Forelimb muscle (tissue), 1 donor: ENCODE measurements around the gene ATP10A. TPM values are rescaled to one million over a fixed set of nuclear protein-coding genes. Genes with fewer than 3 reads are reported as not detected.
A peak's percentile ranks its signal among the peaks of the same experiment; 100 is the strongest.
"Not testable (repeated sequence)": the region's sequence is repeated elsewhere in the genome, so short reads cannot be mapped to it uniquely, and the experiment has no call there.

Experiments
- DNase-seq: peaks from one replicate; pipeline ENCODE4 v3.0.0-alpha.2; 2013; ENCODE audit warnings: low read depth
- polyA plus RNA-seq: library from polyadenylated mRNA; unstranded; fragments of 120-200 nt; gene quantifications from one replicate; pipeline ENCODE4 v1.2.1, GENCODE V29; 2013; ENCODE audit not compliant: insufficient read length

Gene ATP10A
- polyA plus RNA-seq, 1 donor = 2.9 TPM

- DNase-seq = not testable (repeated sequence)
Measured at GRCh38 chr15:25856059-25856458, 7.1 kb downstream of the ATP10A start.

- no peak for DNase-seq
Measured at GRCh38 chr15:25852661-25853524, 10.2 kb downstream of the ATP10A start.

DNA sequence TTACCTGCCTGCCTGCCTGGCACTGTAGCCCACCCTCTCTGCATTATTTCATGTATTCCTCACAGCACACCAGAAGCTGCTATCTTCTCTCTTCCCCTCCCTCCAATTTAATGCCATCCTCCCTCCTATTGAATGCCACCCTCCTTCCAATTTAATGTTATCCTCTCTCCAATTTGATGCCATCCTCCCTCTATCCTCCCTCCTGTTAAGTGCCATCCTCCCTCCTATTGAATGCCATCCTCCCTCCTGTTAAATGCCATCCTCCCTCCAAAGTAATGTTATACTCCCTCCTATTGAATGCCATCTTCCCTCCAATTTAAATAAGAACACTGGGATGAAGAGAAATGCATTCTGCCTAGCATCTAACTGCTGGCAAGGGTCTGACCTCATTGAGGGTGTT is 11.1 kb downstream of the ATP10A start:
- no peak for DNase-seq

DNA sequence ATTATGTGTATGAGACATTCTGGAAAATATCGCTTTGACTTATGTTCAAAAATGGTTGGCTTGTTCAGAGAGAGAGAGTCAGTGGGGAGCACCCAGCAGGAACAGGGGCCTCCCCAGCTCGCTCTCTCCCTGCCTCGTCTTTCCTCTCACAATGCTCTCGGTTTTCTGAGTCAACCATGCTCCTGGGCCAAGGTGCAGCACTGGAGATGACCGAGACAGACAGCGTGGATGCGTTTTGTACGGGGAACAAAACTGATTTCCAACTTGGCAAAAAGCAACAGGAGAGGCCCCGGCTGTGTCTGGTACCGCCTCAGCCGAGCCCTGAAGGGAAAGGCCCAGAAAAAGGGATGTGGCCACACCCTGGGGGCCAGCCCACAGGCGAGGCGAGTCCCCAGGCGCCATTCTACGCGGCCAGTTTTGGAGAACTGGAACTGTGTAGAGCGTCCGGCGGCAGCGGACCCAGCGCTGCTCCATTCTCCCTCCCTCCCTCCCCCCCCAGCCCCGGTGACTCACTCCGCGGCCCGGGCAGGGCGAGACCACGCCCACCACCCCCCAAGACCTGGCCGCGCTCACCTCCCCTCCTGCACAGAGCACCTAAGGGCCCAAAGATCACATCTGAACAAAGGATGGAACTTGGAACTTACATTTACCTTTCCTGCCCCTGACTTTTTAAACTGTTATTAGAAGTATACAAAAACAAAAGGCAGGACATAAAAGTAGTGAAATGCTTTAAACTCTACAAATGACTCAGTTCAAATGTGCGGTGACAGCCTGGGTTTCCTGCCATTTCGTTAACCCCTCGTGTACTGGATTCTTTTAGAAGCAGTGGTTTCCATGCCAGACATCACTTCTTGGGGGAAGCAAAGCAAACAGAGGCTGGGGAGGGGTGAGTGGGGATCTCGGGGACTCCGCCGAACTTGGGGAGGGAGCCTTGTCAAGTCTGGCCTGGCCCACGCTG is 12.7 kb downstream of the ATP10A start:
- no peak for DNase-seq

- DNase-seq = peak; percentile 73
Measured at GRCh38 chr15:25849157-25849921, 13.8 kb downstream of the ATP10A start.

DNA sequence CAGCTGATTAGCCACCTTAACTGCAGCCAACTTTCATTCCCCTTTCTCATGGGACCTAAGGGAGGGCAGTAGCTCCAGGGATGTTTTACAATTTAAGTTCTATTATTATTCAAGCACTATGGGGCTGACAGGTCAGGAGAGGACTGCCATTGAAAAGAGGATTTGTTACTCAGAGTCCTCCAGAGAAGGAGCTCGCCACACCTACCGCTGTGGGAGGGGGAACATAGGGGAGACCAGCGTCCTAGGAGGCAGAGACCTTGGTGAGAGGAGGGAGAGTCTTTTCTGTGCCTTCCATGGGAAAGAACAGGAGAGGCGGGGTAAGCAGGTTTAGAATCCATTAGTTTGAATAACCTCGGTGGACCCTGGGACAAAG is 14.4 kb downstream of the ATP10A start:
- no peak for DNase-seq

DNA sequence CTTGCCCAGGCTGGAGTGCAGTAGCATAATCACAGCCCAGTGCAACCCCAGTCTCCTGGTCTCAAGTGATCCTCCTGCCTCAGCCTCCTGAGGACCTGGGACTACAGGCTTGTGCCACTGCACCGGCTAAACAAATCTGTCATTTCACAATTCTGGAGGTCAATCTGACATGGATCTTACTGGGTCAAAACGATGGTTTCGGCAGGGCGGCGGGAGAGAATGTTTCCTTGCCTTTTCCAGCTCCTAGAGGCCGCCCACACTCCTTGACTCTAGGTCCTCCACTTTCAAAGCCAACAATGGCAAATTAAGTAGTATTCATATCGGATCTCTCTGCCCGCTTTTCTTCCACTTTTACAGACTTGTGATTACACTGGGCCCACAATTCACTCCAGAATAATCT is 14.8 kb downstream of the ATP10A start:
- DNase-seq = no peak

DNA sequence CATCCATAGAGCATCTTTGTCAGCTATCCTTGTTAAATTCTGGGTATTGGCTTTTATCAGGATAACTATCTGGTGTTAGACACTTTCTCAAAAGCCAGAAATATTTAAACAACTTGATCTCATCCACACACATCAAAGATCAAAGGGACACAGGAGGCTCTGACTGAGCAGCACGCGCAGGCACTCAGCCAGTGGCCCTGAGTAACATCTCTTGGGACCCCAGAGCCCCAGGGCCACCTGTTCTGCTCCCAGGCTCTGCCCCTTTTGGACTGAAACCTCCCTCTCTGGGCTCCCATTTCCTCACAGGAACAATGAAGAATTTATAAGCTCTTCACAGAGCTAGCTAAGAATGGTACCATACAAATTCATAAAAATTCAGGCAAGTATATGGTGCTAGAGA is 16.1 kb downstream of the ATP10A start:
- DNase-seq = no peak

GRCh38 chr15:25846377-25846776 is 16.8 kb downstream of the ATP10A start:
- DNase-seq = no peak

- no peak for DNase-seq
Measured at GRCh38 chr15:25844981-25845680, 18.0 kb downstream of the ATP10A start.

GRCh38 chr15:25844542-25844941 is 18.6 kb downstream of the ATP10A start:
- DNase-seq = no peak

GRCh38 chr15:25844076-25844475 is 19.1 kb downstream of the ATP10A start:
- no peak for DNase-seq

DNA sequence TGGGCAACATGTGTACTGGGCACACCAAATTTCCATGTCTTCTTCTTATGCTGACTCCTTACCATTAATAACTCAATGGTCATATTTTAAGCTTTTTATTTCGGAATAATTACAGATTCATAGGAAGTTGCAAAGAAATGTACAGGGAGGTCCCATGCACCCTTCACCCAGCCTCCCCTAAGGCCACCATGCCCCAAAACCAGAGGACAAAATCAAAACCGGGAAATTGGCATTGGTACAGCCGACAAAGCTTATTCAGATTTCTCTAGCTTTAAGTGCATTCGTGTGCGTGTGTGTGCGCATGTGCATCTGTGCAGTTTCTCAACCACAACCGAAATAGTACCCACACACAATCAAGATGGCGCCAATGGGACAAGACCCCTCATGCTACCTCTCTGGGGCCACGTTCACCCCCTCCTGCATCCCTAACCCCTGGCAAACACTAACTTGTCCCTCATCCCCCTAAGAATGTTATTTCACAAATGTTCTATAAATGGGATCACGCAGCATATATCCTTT is 23.4 kb downstream of the ATP10A start:
- DNase-seq = no peak

DNA sequence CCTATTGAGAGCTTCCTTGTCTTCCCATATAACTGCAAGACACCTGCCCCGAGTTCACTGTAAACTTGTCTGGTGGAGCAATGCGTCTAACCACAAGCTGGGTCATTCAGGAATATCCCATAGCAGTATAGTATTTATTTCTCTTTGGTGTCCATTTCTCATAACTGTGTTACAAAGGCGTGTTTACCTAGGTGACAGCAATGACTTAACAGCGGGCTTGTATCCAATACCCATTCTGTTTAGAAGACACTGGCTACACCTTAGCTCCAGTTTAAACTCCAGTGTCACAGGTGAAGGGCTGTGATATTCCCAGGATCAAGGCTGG is 24.3 kb downstream of the ATP10A start:
- no peak for DNase-seq

- no peak for DNase-seq
Measured at GRCh38 chr15:25838191-25838870, 24.8 kb downstream of the ATP10A start.

- DNase-seq = peak; percentile 38
Measured at GRCh38 chr15:25832158-25832557, 31.0 kb downstream of the ATP10A start.

DNA sequence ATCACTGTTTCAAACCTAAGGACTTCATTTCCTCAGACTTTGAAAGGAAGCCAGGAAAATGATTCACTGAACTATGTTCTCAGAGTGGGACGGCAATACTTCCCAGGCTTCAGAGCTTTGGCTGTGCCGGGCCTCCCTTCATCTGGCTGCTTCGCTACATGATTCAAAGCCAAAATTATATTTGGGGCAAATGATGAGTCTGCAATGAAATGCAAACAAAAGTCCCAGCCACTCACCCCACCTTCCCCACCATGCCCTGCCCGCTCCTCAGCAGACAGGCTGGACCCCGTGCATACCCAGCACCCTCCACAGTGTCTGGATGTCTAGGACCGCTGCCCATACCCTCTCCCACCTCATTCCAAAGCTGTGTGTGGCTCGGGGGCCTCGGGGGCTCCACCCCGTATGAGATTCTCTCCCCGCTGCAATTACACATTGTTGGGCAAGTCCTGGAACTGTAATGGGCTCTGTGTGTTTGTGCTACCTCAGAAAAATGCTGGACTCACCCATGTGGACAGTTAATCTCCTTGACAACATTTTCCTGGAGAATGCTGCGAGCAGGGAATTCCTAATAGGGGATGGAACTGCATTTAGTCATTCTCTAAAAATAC is 32.2 kb downstream of the ATP10A start:
- peak; percentile 86 for DNase-seq

DNA sequence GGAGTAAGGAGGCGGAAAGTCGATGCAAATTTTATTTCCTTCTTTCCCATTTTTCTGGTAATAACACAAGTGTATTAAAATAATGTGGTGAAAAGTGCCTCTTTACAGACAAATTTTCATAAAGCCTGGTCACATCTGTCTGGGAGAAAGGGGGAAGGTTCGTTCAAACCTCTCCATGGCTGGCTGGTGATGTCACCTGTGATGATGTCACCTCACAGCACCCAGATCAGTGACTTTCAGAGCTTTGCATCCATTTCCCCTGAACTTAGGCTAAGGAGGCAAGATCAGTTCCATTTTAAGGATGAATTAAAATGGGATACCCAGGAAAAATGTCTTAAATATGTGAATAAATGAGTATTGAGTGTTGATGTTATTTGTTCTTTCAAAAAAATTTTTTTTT is 34.1 kb downstream of the ATP10A start:
- DNase-seq = no peak

- no peak for DNase-seq
Measured at GRCh38 chr15:25825207-25825606, 37.9 kb downstream of the ATP10A start.

DNA sequence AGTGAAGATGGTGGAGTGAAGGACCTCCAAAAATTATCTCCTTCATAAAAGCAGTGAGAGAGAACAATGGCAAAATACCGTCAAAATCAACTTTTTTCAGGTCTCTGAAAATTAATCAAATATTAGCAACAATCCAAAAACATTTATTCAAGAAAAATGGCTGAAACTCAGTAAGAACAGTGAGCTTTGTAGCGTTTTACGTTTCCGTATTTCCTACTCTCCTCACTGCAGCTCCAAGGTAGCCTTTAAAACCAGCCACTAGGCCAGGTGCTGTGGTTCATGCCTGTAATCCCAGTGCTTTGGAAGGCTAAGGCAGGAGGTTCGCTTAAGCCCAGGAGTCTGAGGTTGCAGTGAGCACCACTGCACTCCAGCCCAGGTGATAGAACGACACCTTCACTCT is 38.5 kb downstream of the ATP10A start:
- no peak for DNase-seq
